Measurements from ENCODE around the gene CALML6.

GRCh38 chr1:1894354-1895059, 20.6 kb upstream of the CALML6 start:
- TF ChIP-seq POLR2A (IDR thresholded peaks at IDR 0.05) = no peak
- TF ChIP-seq CTCF (IDR thresholded peaks at IDR 0.05) = no peak
- no peak for TF ChIP-seq POLR2AphosphoS5 (IDR thresholded peaks at IDR 0.05; ENCODE audit: insufficient read depth in 1 of 2, low read depth in 1 of 2)

Measured in vagina (tissue), 2 donors.